Mucosa of descending colon (tissue), 3 donors: ENCODE results near the gene CD200. TPM values are rescaled to one million over a fixed set of nuclear protein-coding genes. Genes with fewer than 3 reads are reported as not detected.

ENCODE experiments used
- ATAC-seq: fragments of 200-7000 bp; cut with Tn5 transposase; one replicate; pipeline ENCODE4 v1.9.1; 2020; ENCODE audit warnings: mild to moderate bottlenecking, moderate library complexity
- DNase-seq, 3 donors: peaks; one replicate each; pipeline ENCODE4 v3.0.0-alpha.2; 2020
- H3K36me3 ChIP-seq: fragments of 200-600 bp; one replicate; pipeline ENCODE4 v1.8.0; 2021; ENCODE audit warnings: low read depth, mild to moderate bottlenecking
- H3K4me1 ChIP-seq: fragments of 200-600 bp; one replicate; pipeline ENCODE4 v1.8.0; 2021; ENCODE audit warnings: low read depth, mild to moderate bottlenecking
- H3K4me3 ChIP-seq: fragments of 200-600 bp; one replicate; pipeline ENCODE4 v1.8.0; 2021; ENCODE audit warnings: mild to moderate bottlenecking
- H3K9me3 ChIP-seq: fragments of 200-600 bp; one replicate; pipeline ENCODE4 v1.8.0; 2021; ENCODE audit warnings: mild to moderate bottlenecking
- intact Hi-C, 2 donors: fragments of 100-400 bp; cut with DNase I in 1 of 2; cut with micrococcal nuclease in 1 of 2; formaldehyde crosslinking; loops; one replicate each; pipeline versions ENCODE4 v1.11.0 to v1.11.1; 2022; cut with DNase I, micrococcal nuclease
- total RNA-seq, 3 donors: library from RNA; stranded (reverse); fragmentation: NEBNext Ultra II Directional in 2 of 3; extraction: Animal tissue kit (Norgen Biotek cat#: 25700) in 2 of 3; gene quantifications; one replicate each; pipeline versions ENCODE4 v1.2.1 to v1.2.4, GENCODE V29; 2021 to 2023
- TF ChIP-seq, protein P1 (sequence below): fragments of 200-600 bp; IDR thresholded peaks from one replicate; pipeline ENCODE4 v1.8.0; 2022; ENCODE audit warnings: antibody characterized with exemption, mild to moderate bottlenecking
- donor health status: DM: no; HTN: no; CAD: no; lungs with moderate emphysema.
- donor health status: DM: no; HTN: no; CAD: no.
- donor health status: DM: no; HTN: yes; CAD: no.

CD200 gene
- total RNA-seq, 3 donors from 2014 or later: 3.3 to 6.4 (median 3.9) TPM

DNA sequence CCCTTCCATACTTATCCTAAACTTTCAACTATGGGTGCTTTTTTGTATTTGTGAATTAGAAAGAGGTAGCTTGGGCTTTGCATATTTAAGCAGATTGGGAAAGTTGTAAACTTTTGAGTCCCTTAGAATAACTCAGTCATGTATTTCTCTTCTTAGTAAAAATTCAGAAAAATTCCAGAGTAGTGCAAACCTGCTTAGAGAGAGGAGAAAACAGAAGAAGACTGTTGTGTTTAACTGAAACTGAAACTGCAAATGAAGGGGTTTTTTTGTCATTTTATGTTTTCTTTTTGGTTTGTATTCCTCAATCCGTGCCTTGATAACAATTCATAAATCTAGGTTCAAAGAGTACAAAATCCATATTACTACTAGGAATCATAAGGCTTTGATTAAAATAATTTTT is 31.3 kb downstream of the CD200 start:
- no peak overlapping the region for H3K4me3 ChIP-seq
- H3K4me1 ChIP-seq: no peaks in the 10 kb centered on the region
- H3K9me3 ChIP-seq: no peaks in the 10 kb centered on the region
- intact Hi-C loops: no loop called here
- ATAC-seq (no peak), DNase-seq (no peak)
- no peaks in the 10 kb centered on the region for H3K36me3 ChIP-seq
- TF ChIP-seq, protein P1, sequence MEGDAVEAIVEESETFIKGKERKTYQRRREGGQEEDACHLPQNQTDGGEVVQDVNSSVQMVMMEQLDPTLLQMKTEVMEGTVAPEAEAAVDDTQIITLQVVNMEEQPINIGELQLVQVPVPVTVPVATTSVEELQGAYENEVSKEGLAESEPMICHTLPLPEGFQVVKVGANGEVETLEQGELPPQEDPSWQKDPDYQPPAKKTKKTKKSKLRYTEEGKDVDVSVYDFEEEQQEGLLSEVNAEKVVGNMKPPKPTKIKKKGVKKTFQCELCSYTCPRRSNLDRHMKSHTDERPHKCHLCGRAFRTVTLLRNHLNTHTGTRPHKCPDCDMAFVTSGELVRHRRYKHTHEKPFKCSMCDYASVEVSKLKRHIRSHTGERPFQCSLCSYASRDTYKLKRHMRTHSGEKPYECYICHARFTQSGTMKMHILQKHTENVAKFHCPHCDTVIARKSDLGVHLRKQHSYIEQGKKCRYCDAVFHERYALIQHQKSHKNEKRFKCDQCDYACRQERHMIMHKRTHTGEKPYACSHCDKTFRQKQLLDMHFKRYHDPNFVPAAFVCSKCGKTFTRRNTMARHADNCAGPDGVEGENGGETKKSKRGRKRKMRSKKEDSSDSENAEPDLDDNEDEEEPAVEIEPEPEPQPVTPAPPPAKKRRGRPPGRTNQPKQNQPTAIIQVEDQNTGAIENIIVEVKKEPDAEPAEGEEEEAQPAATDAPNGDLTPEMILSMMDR: no peak

DNA sequence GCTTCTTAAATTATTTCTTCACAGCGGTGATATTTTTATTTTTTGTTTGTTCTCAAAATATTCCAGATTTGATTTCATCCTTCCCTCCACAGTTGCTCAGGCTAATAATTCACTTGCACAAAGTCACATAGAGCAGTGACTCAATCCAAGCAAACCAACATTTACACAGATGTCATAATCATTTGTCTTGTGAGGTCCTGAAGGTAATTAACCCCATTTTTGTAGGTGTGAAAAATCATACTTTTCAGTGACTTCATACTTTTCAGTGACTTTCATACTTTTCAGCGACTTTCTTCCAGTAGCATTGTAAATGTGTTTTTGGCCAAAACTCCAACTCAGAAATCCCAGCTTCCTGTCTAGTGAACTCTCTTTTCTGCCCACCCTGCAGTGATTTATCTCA is 32.1 kb downstream of the CD200 start:
- TF ChIP-seq, protein P1: no peak
- Histone ChIP-seq H3K36me3 (no peaks in the 10 kb centered on the region), H3K9me3 (no peaks in the 10 kb centered on the region), H3K4me1 (no peaks in the 10 kb centered on the region), H3K4me3 (no peak overlapping the region)
- intact Hi-C loops: no loop called here
- ATAC-seq (no peak), DNase-seq (no peak)

DNA sequence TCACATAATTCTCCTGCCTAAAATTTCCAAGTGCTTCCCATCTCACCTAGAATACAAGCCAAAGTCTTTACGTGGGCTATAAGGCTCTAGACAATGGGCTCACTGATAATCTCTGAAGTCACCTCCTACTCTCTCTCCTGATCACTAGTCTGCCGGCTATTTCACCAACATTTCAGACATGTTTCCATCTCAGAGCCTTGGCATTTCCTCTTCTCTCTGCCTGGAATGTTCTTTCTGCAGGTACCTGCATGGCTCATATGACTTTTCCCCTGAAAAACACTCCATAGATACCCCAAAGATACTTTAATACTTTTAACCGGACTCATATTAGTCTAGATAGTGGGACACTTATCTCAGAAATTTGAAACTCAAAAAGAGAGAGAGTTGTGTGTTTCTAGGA is 32.7 kb downstream of the CD200 start:
- intact Hi-C loops: no loop called here
- Histone ChIP-seq H3K36me3 (no peaks in the 10 kb centered on the region), H3K4me3 (no peak overlapping the region), H3K4me1 (no peaks in the 10 kb centered on the region), H3K9me3 (no peaks in the 10 kb centered on the region)
- DNase-seq (no peak), ATAC-seq (no peak)
- TF ChIP-seq, protein P1: no peak

DNA sequence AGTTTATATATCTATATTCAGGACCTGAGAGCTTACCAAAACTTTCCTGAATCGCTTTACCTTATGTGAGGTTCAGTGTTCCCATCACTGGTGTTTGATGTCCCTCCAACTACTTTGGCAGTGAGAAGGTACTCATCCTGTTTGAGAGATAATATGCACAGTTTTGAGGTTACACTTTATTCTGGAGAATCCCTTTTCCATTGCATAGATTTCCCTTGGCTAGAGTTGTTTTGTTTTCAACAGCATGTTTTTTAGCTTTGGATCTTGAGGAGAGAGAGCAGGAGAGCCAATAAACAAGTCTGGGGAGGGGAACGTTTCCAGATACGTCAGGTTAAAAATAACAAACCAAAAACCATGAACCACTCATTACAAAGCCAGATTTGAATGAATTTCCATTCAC is 33.6 kb downstream of the CD200 start:
- TF ChIP-seq, protein P1: no peak
- Histone ChIP-seq H3K9me3 (no peaks in the 10 kb centered on the region), H3K4me1 (no peaks in the 10 kb centered on the region), H3K36me3 (no peaks in the 10 kb centered on the region), H3K4me3 (no peak overlapping the region)
- ATAC-seq (no peak), DNase-seq (no peak)
- intact Hi-C loops: no loop called here

DNA sequence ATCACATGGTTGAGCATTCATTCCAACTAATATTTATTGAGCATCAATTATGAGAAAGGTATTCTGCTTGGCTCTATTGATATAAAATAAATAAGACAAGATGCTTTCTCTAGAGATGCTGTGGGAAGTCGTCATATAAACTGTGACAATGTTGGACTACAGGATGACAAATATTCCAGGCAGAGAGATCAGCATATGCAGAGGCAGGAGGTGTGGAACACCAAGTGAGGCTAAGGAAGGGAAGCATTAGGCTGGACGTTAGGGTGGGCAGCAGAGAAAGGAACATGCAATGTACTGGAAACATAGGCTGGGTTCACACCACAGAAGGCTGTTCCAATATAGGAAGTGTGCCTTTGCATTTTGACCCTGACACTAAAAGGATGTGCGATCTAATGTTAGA is 38.6 kb downstream of the CD200 start:
- no peak for ATAC-seq
- DNase-seq: no peak
- no peak overlapping the region for H3K4me3 ChIP-seq
- TF ChIP-seq, protein P1: no peak
- H3K4me1 ChIP-seq: no peaks in the 10 kb centered on the region
- intact Hi-C loops: no loop called here
- no peaks in the 10 kb centered on the region for H3K9me3 ChIP-seq
- no peaks in the 10 kb centered on the region for H3K36me3 ChIP-seq

DNA sequence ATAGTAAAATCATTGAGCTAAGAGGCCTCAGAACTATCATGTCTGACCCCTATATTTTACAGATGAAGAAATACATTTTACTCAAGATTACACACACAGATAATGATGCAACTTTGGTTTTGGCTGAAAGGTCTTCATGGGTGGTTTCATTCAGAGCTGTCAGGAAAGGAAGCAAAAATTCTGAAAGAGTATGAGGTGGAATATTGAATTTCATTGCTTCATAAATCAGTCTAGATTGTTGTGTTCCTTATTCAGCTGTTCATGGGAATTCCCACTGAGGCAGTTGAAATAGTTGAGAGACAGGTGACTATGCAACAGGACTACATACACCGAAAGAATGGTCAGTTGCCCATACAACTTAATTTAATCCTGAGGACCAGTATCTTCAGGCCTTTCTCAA is 39.4 kb downstream of the CD200 start:
- ATAC-seq (no peak), DNase-seq (no peak)
- intact Hi-C loops: no loop called here
- Histone ChIP-seq H3K36me3 (no peaks in the 10 kb centered on the region), H3K4me3 (no peak overlapping the region), H3K4me1 (no peaks in the 10 kb centered on the region), H3K9me3 (no peaks in the 10 kb centered on the region)
- TF ChIP-seq, protein P1: no peak
